Vagina (tissue), 2 donors: ENCODE results near the gene SLC12A5. TPM values are rescaled to one million over a fixed set of nuclear protein-coding genes. Genes with fewer than 3 reads are reported as not detected.
"Not testable (repeated sequence)": the region's sequence is repeated elsewhere in the genome, so short reads cannot be mapped to it uniquely, and the experiment has no call there.

Source experiments
- DNase-seq, 2 donors: peaks; one replicate each; pipeline ENCODE4 v3.0.0-alpha.2; 2017; ENCODE audit errors: extremely low spot score in 2 of 2
- H3K27ac ChIP-seq: fragments of 200-600 bp; sonication (generic); one replicate; pipeline ENCODE4 v1.5.1; 2019
- H3K27me3 ChIP-seq: fragments of 200-600 bp; sonication (generic); one replicate; pipeline ENCODE4 v1.5.1; 2019
- H3K36me3 ChIP-seq, 2 donors: fragments of 200-600 bp; sonication (generic); one replicate each; pipeline ENCODE4 v1.5.1; 2017 to 2019
- H3K4me1 ChIP-seq: fragments of 200-600 bp; sonication (generic); one replicate; pipeline ENCODE4 v1.5.1; 2019
- H3K4me3 ChIP-seq, 2 donors: fragments of 200-600 bp; sonication (generic); 1 replicate in 1 of 2; 2 replicates in 1 of 2; pipeline ENCODE4 v1.5.1; 2016 to 2019
- H3K9me3 ChIP-seq: fragments of 200-600 bp; sonication (generic); one replicate; pipeline ENCODE4 v1.5.1; 2019
- POLR2A ChIP-seq, 2 donors: fragments of 450-650 bp; IDR thresholded peaks; one replicate each; pipeline ENCODE4 v1.6.1; 2017; ENCODE audit warnings: antibody characterized with exemption in 2 of 2, mild to moderate bottlenecking in 2 of 2, moderate library complexity in 2 of 2
- POLR2AphosphoS5 ChIP-seq, 2 donors: sonication (generic); formaldehyde crosslinking; IDR thresholded peaks; one replicate each; pipeline ENCODE4 v1.9.0; 2017; ENCODE audit warnings: antibody characterized with exemption in 2 of 2, mild to moderate bottlenecking in 2 of 2, low read depth in 1 of 2; ENCODE audit not compliant: insufficient read depth in 1 of 2
- intact Hi-C: fragments of 100-400 bp; cut with DNase I; formaldehyde crosslinking; loops from one replicate; pipeline ENCODE4 v1.15.1; 2023
- total RNA-seq: library from RNA; depleted of rRNA; stranded (reverse); fragments of >200 nt; gene quantifications from one replicate; pipeline ENCODE4 v1.2.3, GENCODE V29; 2016
- TF ChIP-seq, protein P1 (sequence below), 3 experiments: fragments of 450-650 bp in 2 of 3; fragments of 200-600 bp in 1 of 3; sonication (generic) in 1 of 3; IDR thresholded peaks; one replicate each; pipeline ENCODE4 v1.5.1; 2017 to 2019; ENCODE audit warnings: antibody characterized with exemption in 3 of 3, mild to moderate bottlenecking in 2 of 3, moderate library complexity in 2 of 3

SLC12A5 gene
- total RNA-seq = not detected

DNA sequence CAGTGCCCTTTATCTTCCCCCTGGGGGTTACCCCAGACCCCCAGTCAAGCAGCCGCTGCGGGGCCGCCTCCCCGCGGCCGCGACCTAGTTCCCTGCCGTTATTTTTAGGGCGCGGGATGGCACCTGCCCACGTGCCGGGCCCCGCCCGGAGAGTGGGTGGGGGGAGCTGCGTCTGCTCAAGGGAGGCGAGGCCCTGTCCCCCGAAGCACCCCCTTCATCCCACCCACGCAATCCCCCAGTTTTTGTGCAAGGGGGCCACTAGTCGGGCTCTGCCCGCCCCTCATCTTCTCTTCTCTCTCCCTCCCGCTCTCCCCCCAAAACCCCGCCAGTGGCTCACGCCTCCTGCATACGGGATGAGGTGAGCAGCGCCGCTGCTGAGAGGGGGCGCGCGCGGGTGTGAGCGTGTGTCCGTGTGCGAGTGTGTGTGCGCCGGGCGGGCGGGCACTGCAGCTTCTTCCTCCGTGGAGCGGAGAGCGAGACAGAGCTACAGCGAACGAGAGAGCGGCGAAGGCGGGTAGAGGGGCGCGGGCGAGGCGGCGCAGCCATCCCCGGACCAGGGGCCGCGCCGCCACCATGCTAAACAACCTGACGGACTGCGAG lies at the start of gene SLC12A5:
Gene SLC12A5 (plus strand): TSS at position 444 of the 600 bp plus-strand sequence. CDS start 130 bp downstream, at position 574.
- peaks cover 6% of the 10 kb centered on the region for H3K4me1 ChIP-seq
- H3K27ac ChIP-seq = no peak within 1 kb of the TSS
- H3K9me3 ChIP-seq = no peaks in the 10 kb centered on the region
- TF ChIP-seq POLR2A (IDR thresholded peaks at IDR 0.05) = no peak
- TF ChIP-seq, protein P1, sequence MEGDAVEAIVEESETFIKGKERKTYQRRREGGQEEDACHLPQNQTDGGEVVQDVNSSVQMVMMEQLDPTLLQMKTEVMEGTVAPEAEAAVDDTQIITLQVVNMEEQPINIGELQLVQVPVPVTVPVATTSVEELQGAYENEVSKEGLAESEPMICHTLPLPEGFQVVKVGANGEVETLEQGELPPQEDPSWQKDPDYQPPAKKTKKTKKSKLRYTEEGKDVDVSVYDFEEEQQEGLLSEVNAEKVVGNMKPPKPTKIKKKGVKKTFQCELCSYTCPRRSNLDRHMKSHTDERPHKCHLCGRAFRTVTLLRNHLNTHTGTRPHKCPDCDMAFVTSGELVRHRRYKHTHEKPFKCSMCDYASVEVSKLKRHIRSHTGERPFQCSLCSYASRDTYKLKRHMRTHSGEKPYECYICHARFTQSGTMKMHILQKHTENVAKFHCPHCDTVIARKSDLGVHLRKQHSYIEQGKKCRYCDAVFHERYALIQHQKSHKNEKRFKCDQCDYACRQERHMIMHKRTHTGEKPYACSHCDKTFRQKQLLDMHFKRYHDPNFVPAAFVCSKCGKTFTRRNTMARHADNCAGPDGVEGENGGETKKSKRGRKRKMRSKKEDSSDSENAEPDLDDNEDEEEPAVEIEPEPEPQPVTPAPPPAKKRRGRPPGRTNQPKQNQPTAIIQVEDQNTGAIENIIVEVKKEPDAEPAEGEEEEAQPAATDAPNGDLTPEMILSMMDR (IDR thresholded peaks at IDR 0.05) = no peak
- no peak for TF ChIP-seq POLR2AphosphoS5 (IDR thresholded peaks at IDR 0.05; ENCODE audit: insufficient read depth in 1 of 2, low read depth in 1 of 2)
- no peak within 1 kb of the TSS for H3K4me3 ChIP-seq
- peaks cover 11% of the 10 kb centered on the region for H3K27me3 ChIP-seq
- intact Hi-C loops = loop anchor here (10.0 kb wide), 1 partner anchor 146 kb away; no protein-coding TSS in a partner anchor
- DNase-seq = no peak
- no peaks in the 10 kb centered on the region for H3K36me3 ChIP-seq

DNA sequence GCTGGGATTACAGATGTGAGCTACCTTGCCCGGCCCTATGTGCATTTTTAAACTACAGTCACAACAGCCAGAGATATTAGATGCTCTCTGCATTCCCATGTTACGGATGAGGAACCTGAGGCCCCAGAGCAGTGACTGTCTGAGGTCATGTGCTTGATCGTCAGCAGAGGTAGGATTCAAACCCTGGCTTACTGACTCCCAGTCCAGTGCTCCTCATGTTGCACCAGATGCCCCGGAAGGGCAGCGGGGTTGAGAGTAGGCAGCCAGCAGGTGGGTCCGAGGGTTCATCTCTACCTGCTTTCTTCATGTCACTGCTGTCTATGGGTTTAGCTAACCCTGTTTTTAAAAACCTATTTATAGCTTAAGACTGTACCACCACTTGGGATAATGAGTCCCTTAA lies 47.8 kb upstream of the SLC12A5 start:
- no peaks in the 10 kb centered on the region for H3K36me3 ChIP-seq
- H3K27me3 ChIP-seq = no peaks in the 10 kb centered on the region
- no peaks in the 10 kb centered on the region for H3K9me3 ChIP-seq
- no peak overlapping the region for H3K27ac ChIP-seq
- H3K4me3 ChIP-seq = no peak overlapping the region
- intact Hi-C loops = no loop called here
- H3K4me1 ChIP-seq = no peaks in the 10 kb centered on the region
- TF ChIP-seq, protein P1 (IDR thresholded peaks at IDR 0.05) = no peak
- DNase-seq = no peak

DNA sequence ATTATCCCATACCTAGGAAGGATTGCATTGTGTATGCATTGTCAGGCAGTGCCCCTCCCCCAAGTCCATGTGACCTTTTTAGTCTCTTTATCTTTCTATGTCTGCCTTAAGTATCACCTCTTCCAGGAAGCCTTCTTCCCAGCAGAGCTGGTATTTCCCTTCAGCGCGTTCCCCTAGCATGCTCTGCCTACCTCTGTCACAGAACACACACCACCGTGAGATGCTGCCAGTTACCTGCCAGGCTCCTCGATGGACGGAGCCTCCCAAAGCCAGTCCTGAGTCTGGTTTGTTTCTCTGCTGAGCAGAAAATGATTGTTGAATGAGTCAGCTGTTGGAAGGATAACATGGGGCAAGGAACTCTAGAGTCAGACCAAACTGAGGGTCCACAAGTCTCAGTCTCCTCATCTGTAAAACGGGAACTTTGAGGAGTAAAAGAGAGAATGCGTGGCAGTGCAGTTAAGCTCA lies 45.7 kb upstream of the SLC12A5 start:
- H3K9me3 ChIP-seq = no peaks in the 10 kb centered on the region
- H3K27me3 ChIP-seq = no peaks in the 10 kb centered on the region
- no peak for TF ChIP-seq POLR2A (IDR thresholded peaks at IDR 0.05)
- TF ChIP-seq POLR2AphosphoS5 (IDR thresholded peaks at IDR 0.05; ENCODE audit: insufficient read depth in 1 of 2, low read depth in 1 of 2) = no peak
- TF ChIP-seq, protein P1 (IDR thresholded peaks at IDR 0.05) = no peak
- intact Hi-C loops = no loop called here
- no peaks in the 10 kb centered on the region for H3K4me1 ChIP-seq
- no peak for DNase-seq
- H3K36me3 ChIP-seq = no peaks in the 10 kb centered on the region
- H3K4me3 ChIP-seq = no peak overlapping the region
- no peak overlapping the region for H3K27ac ChIP-seq

DNA sequence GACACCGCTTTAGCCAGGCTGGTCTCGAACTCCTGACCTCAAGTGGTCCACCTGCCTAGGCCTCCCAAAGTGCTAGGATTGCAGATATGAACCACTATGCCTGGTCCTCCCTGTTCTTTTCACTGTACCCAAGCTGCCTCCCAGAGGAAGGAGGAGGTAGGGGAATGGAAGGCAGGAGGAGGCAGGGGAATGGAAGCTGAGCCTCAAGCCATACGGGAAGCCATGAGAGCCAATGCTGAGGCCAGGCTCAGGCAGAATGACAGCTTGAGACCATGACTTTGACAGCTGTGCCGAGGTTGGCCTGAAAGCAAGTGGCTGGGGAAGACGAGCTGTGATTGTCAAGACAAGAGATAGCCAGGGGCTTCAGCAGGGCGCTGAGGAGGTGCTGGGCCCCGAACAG lies 43.4 kb upstream of the SLC12A5 start:
- Histone ChIP-seq H3K27ac (no peak overlapping the region), H3K9me3 (no peaks in the 10 kb centered on the region), H3K27me3 (no peaks in the 10 kb centered on the region), H3K4me1 (no peaks in the 10 kb centered on the region), H3K36me3 (no peaks in the 10 kb centered on the region), H3K4me3 (no peak overlapping the region)
- intact Hi-C loops = no loop called here
- no peak for DNase-seq
- TF ChIP-seq POLR2AphosphoS5 (IDR thresholded peaks at IDR 0.05; ENCODE audit: insufficient read depth in 1 of 2, low read depth in 1 of 2) (no peak), POLR2A (IDR thresholded peaks at IDR 0.05) (no peak)
- TF ChIP-seq, protein P1 (IDR thresholded peaks at IDR 0.05) = no peak

DNA sequence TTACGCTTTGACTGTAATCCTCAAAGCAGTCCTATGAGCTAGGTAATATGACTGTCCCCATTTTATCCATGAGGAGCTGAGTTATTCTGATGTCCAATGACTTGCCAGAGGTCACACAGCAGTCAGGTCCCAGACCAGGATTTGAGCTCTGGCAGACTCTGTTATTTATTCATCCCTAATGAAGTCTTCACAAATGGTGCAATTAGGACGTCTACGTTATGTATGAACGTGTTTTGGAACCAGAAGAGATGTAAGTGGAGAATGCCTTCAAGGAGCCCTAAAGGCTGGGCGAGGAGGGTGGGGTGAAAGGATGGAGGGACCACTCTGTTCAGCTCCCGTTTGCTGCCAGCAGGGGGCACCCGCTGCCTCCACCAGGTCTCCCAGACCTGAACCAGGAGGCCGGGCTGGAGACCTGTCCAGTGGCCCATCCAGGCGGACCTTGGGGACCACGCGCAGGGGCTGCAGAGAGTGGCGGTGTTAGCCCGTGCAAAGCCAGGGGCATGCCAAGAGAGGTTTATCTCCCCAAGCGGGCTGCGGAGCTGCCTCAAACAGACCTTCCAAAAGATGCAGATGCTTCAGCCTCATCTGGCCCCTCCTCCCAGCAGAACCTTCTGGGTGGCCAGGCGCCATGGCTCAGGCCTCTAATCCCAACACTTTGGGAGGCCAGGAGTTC lies 41.8 kb upstream of the SLC12A5 start:
- no peaks in the 10 kb centered on the region for H3K4me1 ChIP-seq
- intact Hi-C loops = no loop called here
- no peaks in the 10 kb centered on the region for H3K36me3 ChIP-seq
- H3K27ac ChIP-seq = no peak overlapping the region
- no peaks in the 10 kb centered on the region for H3K9me3 ChIP-seq
- TF ChIP-seq POLR2A (IDR thresholded peaks at IDR 0.05) (no peak), POLR2AphosphoS5 (IDR thresholded peaks at IDR 0.05; ENCODE audit: insufficient read depth in 1 of 2, low read depth in 1 of 2) (no peak)
- TF ChIP-seq, protein P1 (IDR thresholded peaks at IDR 0.05) = peak; percentile 44 to 65 (median 62)
- no peak for DNase-seq
- H3K27me3 ChIP-seq = no peaks in the 10 kb centered on the region
- no peak overlapping the region for H3K4me3 ChIP-seq

DNA sequence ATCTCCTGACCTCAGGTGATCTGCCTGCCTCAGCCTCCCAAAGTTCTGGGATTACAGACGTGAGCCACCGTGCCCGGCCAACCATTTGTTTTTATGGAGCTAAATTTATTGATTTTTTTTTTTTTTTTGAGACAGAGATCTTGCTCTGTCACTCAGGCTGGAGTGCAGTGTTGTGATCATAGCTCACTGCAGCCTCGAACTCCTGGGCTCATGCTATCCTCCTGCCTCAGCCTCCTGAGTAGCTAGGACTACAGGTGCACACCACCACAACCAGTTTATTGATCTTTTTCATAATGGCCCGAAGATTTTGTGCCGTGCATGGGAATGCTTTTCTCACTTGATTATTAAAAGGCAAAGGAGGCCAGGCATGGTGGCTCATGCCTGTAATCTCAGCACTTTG lies 40.2 kb upstream of the SLC12A5 start:
- H3K4me1 ChIP-seq, DNase-seq, H3K9me3 ChIP-seq, H3K4me3 ChIP-seq, H3K27ac ChIP-seq, intact Hi-C loops, H3K36me3 ChIP-seq, H3K27me3 ChIP-seq: not testable (repeated sequence)
